ENCODE measurements around the gene BOLA2B.
"Not testable (repeated sequence)": the region's sequence is repeated elsewhere in the genome, so short reads cannot be mapped to it uniquely, and the experiment has no call there.

BOLA2B gene

GRCh38 chr16:30184096-30184890 lies 9.2 kb downstream of the BOLA2B start:
- peak in 11 of 51 donors; percentile 4 to 53 (median 9) for DNase-seq

GRCh38 chr16:30183233-30184095 lies 10.0 kb downstream of the BOLA2B start, which contains the start of gene CORO1A:
CORO1A (plus strand) TSS chr16:30183602; CDS start chr16:30185210, 1,608 bp downstream.
- peak in 47 of 51 donors; percentile 24 to 88 (median 67) for DNase-seq

GRCh38 chr16:30180741-30181140 lies 12.7 kb downstream of the BOLA2B start:
- no peak for DNase-seq

DNA sequence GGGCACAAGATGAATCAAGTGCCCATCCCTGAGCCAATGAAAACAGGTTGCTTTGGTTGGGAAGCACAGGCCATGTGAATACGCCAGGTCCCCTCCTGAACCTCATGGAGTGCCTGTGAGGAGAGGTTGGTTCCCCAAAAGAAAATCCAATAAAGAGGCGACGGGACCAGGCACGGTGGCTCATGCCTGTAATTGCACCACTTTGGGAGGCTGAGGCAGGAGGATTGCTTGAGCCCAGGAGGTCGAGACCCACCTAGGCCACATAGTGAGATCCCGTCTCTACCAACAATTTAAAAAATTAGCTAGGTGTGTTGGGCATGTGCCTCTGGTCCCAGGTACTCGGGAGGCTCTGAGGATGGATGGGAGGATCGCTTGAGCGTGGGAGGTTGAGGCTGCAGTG lies 13.5 kb downstream of the BOLA2B start:
- no peak for DNase-seq

GRCh38 chr16:30179195-30179594 lies 14.3 kb downstream of the BOLA2B start:
- no peak for DNase-seq

DNA sequence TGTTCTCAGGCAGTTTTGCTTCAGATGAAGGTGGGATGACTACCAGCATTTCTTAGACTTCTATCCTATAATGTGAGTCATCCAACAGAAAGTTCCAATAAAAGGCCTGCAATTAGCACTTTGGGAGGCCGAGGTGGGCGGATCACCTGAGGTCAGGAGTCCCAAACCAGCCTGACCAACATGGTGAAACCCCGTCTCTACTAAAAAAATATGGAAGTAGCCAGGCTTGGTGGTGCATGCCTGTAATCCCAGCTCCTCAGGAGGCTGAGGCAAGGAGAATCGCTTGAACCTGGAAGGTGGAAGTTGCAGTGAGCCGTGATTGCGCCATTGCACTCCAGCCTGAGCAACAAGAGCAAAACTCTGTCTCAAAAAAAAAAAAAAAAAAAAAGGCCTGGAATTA lies 16.6 kb downstream of the BOLA2B start:
- DNase-seq = not testable (repeated sequence)

- no peak for DNase-seq
Measured at GRCh38 chr16:30173054-30173453, 20.4 kb downstream of the BOLA2B start.

DNA sequence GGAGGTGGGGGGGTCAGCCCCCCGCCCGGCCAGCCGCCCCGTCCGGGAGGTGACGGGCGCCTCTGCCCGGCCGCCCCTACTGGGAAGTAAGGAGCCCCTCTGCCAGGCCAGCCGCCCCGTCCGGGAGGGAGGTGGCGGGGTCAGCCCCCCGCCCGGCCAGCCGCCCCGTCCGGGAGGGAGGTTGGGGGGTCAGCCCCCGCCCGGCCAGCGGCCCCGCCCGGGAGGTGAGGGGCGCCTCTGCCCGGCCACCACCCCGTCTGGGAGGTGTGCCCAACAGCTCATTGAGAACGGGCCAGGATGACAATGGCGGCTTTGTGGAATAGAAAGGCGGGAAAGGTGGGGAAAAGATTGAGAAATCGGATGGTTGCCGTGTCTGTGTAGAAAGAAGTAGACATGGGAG lies 23.3 kb downstream of the BOLA2B start:
- DNase-seq = not testable (repeated sequence)

- DNase-seq = not testable (repeated sequence)
Measured at GRCh38 chr16:30169416-30169815, 24.1 kb downstream of the BOLA2B start.

- not testable (repeated sequence) for DNase-seq
Measured at GRCh38 chr16:30168746-30169145, 24.7 kb downstream of the BOLA2B start.

DNA sequence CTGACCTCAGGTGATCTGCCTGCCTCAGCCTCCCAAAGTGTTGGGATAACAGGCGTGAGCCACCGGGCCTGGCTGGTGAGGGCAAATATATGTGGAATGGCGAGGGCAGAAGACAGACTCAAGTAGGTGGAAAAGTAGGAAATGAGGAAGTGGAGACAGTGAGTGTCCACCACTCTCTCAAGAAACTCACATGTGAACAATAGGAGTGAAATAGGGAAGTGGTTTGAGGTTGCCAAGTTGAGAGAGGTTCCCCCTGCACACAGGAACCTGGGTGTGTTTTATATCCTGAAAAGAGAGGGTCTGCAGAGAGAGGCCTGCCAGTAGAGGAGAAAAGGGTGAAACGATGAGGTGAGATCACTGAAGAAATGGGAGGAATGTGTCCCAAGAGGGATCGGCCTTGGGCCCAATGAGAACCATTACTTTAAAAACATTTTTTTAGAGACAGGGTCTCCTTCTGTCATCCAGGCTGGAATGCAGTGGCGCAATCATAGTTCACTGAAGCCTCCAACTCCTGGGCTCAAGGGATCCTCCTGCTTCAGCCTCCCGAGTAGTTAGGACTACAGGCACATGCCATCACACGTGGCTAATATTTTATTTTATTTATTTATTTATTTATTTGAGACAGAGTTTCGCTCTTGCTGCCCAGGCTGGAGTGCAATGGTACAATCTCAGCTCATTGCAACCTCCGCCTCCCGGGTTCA lies 27.1 kb downstream of the BOLA2B start:
- peak in 1 of 51 donors; percentile 15 for DNase-seq

DNA sequence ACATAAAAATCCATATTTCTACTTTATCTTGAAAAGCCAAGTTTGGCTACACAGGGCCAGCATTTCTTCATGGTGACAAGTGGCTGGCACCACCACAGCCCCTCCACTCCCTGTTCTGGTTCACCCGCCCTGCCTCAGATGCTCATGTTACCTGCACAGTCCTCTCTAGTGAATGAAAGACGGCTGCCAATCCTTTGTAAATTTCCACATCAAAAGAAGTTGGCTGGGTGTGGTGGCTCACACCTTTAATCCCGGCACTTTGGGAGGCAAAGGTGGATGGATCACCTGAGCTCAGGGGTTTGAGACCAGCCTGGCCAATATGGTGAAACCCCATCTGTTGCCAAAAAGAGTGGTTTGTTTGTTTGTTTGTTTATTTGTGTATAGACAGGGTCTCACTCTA lies 29.9 kb downstream of the BOLA2B start:
- no peak for DNase-seq

DNA sequence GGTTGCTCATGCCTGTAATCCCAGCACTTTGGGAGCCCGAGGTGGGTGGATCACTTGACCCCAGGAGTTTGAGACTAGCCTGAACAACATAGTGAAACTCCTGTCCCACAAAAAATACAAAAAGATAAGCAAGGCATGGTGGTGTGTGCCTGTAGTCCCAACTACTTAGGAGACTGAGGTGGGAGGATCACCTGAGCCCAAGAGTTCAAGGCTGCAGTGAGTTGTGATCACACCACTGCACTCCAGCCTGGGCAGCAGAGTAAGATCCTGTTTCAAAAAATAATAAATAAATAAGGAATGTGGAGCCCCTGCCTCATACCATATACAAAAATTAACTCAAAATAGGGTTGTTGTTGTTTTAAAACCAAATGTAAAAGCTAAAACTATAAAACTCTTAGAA lies 36.3 kb downstream of the BOLA2B start:
- DNase-seq = no peak

GRCh38 chr16:30155188-30155587 lies 38.3 kb downstream of the BOLA2B start:
- DNase-seq = no peak

- DNase-seq = no peak
Measured at GRCh38 chr16:30152517-30152916, 40.9 kb downstream of the BOLA2B start.

- no peak for DNase-seq
Measured at GRCh38 chr16:30151091-30151490, 42.4 kb downstream of the BOLA2B start.

- no peak for DNase-seq
Measured at GRCh38 chr16:30149250-30149930, 44.1 kb downstream of the BOLA2B start.

DNA sequence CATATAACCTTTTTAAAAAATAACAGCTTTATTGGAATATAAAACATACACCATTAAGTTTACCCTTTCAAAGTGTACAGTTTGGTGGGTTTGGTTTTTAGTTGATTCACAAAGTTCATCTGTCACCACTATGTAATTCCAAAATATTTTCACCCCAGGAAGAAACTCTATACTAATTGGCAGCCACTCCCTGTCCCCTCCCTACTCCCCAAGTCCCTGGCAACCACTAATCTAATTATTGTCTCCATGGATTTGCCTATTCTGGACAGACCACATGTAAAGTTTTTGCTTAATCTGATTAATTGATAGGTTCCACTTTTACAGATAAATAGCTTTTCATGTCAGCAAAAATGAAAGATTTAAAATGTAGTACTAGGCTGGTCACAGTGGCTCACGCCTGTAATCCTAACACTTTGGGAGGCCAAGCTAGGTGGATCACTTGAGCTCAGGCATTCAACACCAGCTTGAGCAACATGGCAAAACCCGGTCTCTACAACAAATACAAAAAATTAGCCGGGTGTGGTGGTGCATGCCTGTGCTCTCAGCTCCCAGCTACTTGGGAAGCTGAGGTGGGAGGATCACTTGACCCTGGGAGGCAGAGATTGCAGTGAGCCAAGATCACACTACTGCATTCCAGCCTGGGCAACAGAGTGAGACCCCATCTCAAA lies 45.5 kb downstream of the BOLA2B start:
- DNase-seq = no peak

DNA sequence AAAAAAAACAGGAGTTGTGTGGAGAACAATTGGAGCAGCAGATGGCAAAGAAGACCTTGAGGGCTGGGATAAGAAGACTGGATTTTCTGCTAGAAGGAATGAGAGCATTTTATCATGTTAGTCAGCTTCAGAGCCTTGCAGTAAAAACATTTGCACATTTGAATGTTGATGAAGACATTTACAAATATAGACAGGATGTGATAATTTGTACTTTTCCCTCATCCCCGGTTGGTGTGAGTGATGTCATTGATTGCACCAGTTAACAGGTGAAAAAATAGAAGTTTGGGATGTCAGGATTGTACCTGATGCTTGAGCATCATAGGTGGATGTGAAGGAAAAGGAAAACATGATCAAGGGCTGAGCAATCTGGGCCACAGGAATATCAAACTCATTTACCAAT lies 47.8 kb downstream of the BOLA2B start:
- DNase-seq = no peak

GRCh38 chr16:30144917-30145316 lies 48.5 kb downstream of the BOLA2B start:
- DNase-seq = no peak

DNA sequence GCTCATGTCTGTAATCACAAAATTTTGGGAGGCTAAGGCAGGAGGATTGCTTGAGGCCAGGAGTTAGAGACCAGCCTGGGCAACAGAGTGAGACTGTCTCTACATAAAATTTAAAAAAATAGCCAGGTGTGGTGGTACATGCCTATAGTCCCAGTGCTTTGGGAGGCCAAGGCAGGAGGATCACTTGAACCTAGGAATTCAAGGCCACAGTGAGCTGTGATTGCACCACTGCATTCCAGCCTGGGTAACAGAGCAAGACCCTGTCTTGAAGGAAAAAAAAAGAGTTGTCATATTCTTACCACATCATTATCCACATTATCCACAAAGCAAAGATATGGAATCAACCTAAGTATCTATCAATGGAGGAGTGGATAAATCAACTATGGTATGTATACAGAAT lies 49.4 kb downstream of the BOLA2B start:
- DNase-seq = no peak
